Measurements from ENCODE around the gene VPS25. TPM values are rescaled to one million over a fixed set of nuclear protein-coding genes. Genes with fewer than 3 reads are reported as not detected.
A peak's percentile ranks its signal among the peaks of the same experiment; 100 is the strongest.

Gene VPS25
- total and polyA plus RNA-seq, 9 of the 15 experiments (the other 6 are each of a cell fraction or from before 2014, with no cell fraction given), result 123 to 352 (median 180) TPM

DNA sequence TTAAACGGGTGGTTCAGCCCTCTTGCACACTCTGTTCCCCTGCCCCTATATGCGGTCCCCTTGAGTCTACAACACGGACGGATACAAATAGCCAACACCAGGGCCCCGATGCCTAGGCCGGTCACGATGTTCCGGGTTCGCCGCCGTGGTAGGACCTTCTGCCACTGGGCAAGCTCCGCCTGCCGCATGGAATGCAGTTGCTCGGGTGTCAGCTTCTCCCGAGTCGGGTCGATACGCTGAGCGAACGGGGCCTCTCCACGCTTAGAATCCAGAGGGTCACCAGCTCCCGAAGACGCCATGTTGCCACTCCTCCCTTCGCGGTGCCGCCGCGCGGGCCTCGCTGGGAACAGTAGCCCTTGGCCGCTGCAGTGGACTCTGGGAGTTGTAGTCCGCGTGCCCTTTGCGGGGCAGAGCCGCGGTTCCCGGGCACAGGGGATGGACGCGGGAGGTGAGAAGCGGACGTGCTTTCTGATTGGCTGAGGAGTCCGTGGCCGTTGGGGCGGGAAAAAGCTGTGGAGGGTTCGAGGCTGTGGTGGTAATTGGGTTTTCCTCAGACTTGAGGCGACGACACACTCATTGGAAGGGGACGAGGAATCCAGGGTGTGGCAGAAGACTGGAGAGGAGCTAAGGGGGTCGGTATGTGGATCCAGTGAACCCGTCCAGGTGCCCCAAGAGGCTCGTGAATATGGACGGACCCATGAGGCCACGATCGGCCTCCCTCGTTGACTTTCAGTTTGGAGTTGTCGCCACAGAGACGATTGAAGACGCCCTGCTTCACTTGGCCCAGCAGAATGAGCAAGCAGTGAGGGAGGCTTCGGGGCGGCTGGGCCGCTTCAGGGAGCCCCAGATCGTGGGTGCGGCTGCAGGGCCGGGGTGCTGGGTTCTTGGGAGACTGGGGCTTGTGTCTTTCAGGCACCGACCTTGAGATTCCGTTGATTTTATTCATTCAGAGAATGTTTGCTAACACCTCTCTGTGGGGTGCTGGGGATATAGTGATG, 25.4 kb downstream of the VPS25 start, which contains the start of the genes CNTD1 and COA3 (continued):
- TF ChIP-seq ZBTB40 (IDR thresholded peaks at IDR 0.05) (0 out of 2 replicates have a peak, but pooled peaks have one; percentile 21), ZBTB40 (CRISPR knock-in tag; IDR thresholded peaks at IDR 0.05) (no peak), HNRNPLL (IDR thresholded peaks at IDR 0.05; ENCODE audit: low read depth, low read length, poor library complexity, severe bottlenecking) (no peak), FIP1L1 (IDR thresholded peaks at IDR 0.05; ENCODE audit: low read depth, low read length, poor library complexity, severe bottlenecking) (no peak), MLLT1 (IDR thresholded peaks at IDR 0.05) (no peak), PRDM10 (IDR thresholded peaks at IDR 0.05; ENCODE audit: partially characterized antibody) (peak; percentile 1), ZNF354B (CRISPR knock-in tag; IDR thresholded peaks at IDR 0.05) (no peak), ZFP36 (IDR thresholded peaks at IDR 0.05; ENCODE audit: low read depth, low read length, partially characterized antibody) (no peak), BCOR (IDR thresholded peaks at IDR 0.05) (peak; percentile 83), SIRT6 (IDR thresholded peaks at IDR 0.05; ENCODE audit: low read depth, low read length) (no peak), MAZ (CRISPR knock-in tag; conservative IDR thresholded peaks at IDR 0.05 in 1 of 2, IDR thresholded peaks at IDR 0.05 in 1 of 2) (peak; percentile 33 to 40; a peak in 1 of 4 replicates), U2AF2 (optimal IDR thresholded peaks at IDR 0.05; ENCODE audit: low read depth, low read length) (no peak)
